ENCODE measurements around the gene CDCP1. TPM values are rescaled to one million over a fixed set of nuclear protein-coding genes. Genes with fewer than 3 reads are reported as not detected.

Gene CDCP1
- total and polyA plus RNA-seq, 2 experiments from 2014 or later = 5.4 to 8.8 TPM

DNA sequence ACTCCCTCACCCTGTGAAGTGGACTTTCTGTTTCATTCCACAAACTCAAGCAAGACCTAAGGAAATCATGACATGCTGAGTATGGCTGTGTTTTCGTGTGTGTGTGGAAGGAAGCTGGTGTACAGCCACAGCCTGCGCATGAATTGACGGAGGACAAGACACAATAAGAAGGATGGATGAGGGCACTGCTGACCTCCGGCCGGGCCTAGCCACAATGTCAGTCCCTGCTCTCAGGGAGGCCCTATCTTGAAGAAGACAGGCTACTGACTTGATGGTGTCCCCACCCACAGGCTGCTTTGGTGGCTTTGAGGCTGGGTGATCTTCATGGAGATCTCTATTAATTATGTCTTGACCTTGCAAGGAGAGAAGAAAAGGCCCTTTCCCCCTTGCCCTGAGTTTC is 39.3 kb upstream of the CDCP1 start:
- no peak overlapping the region for H3K9ac ChIP-seq
- DNase-seq = no peak
- H3K4me1 ChIP-seq (ENCODE audit: insufficient read depth) = peaks cover 16% of the 10 kb centered on the region
- H3K9me3 ChIP-seq (ENCODE audit: low read depth) = no peaks in the 10 kb centered on the region
- no peaks in the 10 kb centered on the region for H3K36me3 ChIP-seq (ENCODE audit: low read depth)
- no peak overlapping the region for H3K4me2 ChIP-seq (ENCODE audit: unreplicated experiment)
- in situ Hi-C loops (cut with MboI) = no loop called here
- H3K9me2 ChIP-seq (ENCODE audit: insufficient read depth) = no peaks in the 10 kb centered on the region; the same call in 1 of the 2 replicates
- H2AFZ ChIP-seq = no peak overlapping the region
- H3K4me3 ChIP-seq = no peak overlapping the region
- no peaks in the 10 kb centered on the region for H3K79me2 ChIP-seq (ENCODE audit: insufficient read depth)
- H3K27ac ChIP-seq = no peak overlapping the region
- no peaks in the 10 kb centered on the region for H3K27me3 ChIP-seq (replicated peaks; ENCODE audit: insufficient read depth)
- TF ChIP-seq EZH2 (IDR thresholded peaks at IDR 0.05; ENCODE audit: insufficient read depth, poor library complexity, severe bottlenecking) (no peak), EZH2phosphoT487 (IDR thresholded peaks at IDR 0.05; ENCODE audit: insufficient read depth, low read depth) (no peak)
- H4K20me1 ChIP-seq (ENCODE audit: insufficient read depth) = no peaks in the 10 kb centered on the region
- no peaks in the 10 kb centered on the region for H3F3A ChIP-seq (ENCODE audit: insufficient read depth)
- WGBS, 2 experiments (ENCODE audit: low coverage in 1 of 2, low lambda C conversion rate in 2 of 2, missing lambda C conversion rate in 2 of 2) = 91 to 95% methylated on average over 5 of the region's 5 CpGs

GRCh38 chr3:45185052-45185451 is 38.9 kb upstream of the CDCP1 start:
- no peaks in the 10 kb centered on the region for H3K36me3 ChIP-seq (ENCODE audit: low read depth)
- H3K9me3 ChIP-seq (ENCODE audit: low read depth) = no peaks in the 10 kb centered on the region
- H3K79me2 ChIP-seq (ENCODE audit: insufficient read depth) = no peaks in the 10 kb centered on the region
- no peak overlapping the region for H3K4me3 ChIP-seq
- no peak overlapping the region for H2AFZ ChIP-seq
- no peak for DNase-seq
- H3K9me2 ChIP-seq (ENCODE audit: insufficient read depth) = no peaks in the 10 kb centered on the region; the same call in 1 of the 2 replicates
- H3K27ac ChIP-seq = no peak overlapping the region
- no peak overlapping the region for H3K9ac ChIP-seq
- peaks cover 20% of the 10 kb centered on the region for H3K4me1 ChIP-seq (ENCODE audit: insufficient read depth)
- H3K27me3 ChIP-seq (replicated peaks; ENCODE audit: insufficient read depth) = no peaks in the 10 kb centered on the region
- H3F3A ChIP-seq (ENCODE audit: insufficient read depth) = no peaks in the 10 kb centered on the region
- in situ Hi-C loops (cut with MboI) = no loop called here
- no peak for TF ChIP-seq EZH2phosphoT487 (IDR thresholded peaks at IDR 0.05; ENCODE audit: insufficient read depth, low read depth)
- TF ChIP-seq EZH2 (IDR thresholded peaks at IDR 0.05; ENCODE audit: insufficient read depth, poor library complexity, severe bottlenecking) = no peak
- no peaks in the 10 kb centered on the region for H4K20me1 ChIP-seq (ENCODE audit: insufficient read depth)
- H3K4me2 ChIP-seq (ENCODE audit: unreplicated experiment) = no peak overlapping the region
- WGBS, 2 experiments (ENCODE audit: low coverage in 1 of 2, low lambda C conversion rate in 2 of 2, missing lambda C conversion rate in 2 of 2) = 93 to 98% methylated on average over 2 of the region's 2 CpGs

DNA sequence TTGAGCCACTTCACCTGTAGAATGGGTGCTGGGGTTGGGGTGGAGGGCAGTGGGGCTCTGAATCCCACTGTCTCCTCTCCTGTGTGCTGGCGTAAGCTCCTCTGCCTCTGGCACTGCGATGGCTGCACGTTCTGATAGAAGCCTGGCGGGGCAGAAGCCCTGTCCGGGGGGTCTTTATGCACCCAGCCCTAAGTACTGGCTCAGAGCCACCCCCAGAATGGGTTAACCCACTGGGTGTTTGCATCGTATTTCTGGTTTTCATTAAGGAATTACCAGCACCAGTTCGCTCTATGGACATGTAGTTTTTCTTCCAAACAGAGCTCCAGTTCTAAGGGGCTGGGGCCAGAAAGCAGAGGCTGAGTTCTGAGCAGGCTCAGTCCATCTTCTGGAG is 37.7 kb upstream of the CDCP1 start:
- Histone ChIP-seq H3K4me1 (ENCODE audit: insufficient read depth) (peaks cover 23% of the 10 kb centered on the region), H3K4me2 (ENCODE audit: unreplicated experiment) (no peak overlapping the region), H2AFZ (no peak overlapping the region), H3K9ac (no peak overlapping the region), H3F3A (ENCODE audit: insufficient read depth) (peaks cover 5% of the 10 kb centered on the region; the same call in 1 of the 2 replicates), H3K9me2 (ENCODE audit: insufficient read depth) (no peaks in the 10 kb centered on the region), H3K27me3 (replicated peaks; ENCODE audit: insufficient read depth) (no peaks in the 10 kb centered on the region), H3K4me3 (no peak overlapping the region), H3K79me2 (ENCODE audit: insufficient read depth) (no peaks in the 10 kb centered on the region), H3K27ac (no peak overlapping the region), H3K36me3 (ENCODE audit: low read depth) (no peaks in the 10 kb centered on the region), H4K20me1 (ENCODE audit: insufficient read depth) (no peaks in the 10 kb centered on the region), H3K9me3 (ENCODE audit: low read depth) (no peaks in the 10 kb centered on the region)
- TF ChIP-seq EZH2 (IDR thresholded peaks at IDR 0.05; ENCODE audit: insufficient read depth, poor library complexity, severe bottlenecking) (no peak), EZH2phosphoT487 (IDR thresholded peaks at IDR 0.05; ENCODE audit: insufficient read depth, low read depth) (no peak)
- 84% methylated on average over 7 of the region's 7 CpGs for WGBS, 2 experiments (ENCODE audit: low coverage in 1 of 2, low lambda C conversion rate in 2 of 2, missing lambda C conversion rate in 2 of 2)
- DNase-seq = no peak
- in situ Hi-C loops (cut with MboI) = no loop called here

DNA sequence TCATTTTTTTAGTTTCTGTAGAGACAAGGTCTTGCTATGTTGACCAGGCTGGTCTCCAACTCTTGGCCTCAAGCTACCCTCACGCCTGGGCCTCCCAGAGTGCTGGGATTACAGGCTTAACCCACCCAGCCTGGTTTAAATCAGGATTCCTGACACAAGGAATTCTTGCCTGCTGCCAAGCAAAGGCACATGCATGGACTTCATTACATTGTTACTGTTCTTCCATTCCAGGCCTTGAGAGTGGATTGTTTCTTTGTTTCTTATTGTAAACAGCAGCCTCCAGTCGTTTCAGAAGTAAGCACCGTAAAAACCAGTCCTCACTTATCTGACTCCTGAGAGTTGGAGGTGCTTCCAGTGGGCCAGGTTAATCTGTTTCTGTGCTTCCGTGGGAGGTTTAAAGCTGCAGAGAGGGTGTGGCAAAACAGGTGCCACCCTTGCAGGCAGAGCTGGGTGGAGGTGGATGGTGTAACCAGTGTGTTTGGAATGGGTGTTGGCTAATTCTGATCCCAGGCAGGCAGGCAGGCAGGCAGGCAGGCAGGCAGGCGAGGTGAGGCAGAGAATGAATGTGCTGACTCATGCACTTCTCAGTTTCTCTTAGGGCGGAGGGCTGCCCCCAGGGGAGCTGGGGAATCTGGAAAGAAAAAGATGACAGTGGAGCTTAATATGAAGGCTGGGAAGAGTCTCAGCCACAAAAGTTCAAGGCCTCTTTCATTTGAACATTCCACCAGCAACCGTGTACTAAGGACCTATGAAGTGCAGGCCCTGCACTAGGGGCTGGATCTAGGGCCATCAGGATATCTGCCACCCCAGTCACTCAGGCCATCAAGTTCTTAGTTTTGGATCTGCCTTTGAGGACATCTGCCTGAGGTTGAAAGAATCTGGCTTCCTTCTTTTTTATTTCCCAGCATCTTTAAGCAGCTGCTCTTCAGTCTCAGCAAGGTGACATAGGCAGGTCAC is 37.0 kb upstream of the CDCP1 start:
- H3K27me3 ChIP-seq (replicated peaks; ENCODE audit: insufficient read depth) = no peaks in the 10 kb centered on the region
- peaks cover 23% of the 10 kb centered on the region for H3K4me1 ChIP-seq (ENCODE audit: insufficient read depth)
- no peaks in the 10 kb centered on the region for H3K9me3 ChIP-seq (ENCODE audit: low read depth)
- H3K27ac ChIP-seq = no peak overlapping the region
- H2AFZ ChIP-seq = 0 out of 2 replicates have a peak overlapping the region, but pooled peaks have one; percentile 5
- H4K20me1 ChIP-seq (ENCODE audit: insufficient read depth) = no peaks in the 10 kb centered on the region
- H3K4me2 ChIP-seq (ENCODE audit: unreplicated experiment) = peak overlapping the region; percentile 38
- no peak overlapping the region for H3K4me3 ChIP-seq
- no peak overlapping the region for H3K9ac ChIP-seq
- DNase-seq = peak; percentile 75
- in situ Hi-C loops (cut with MboI) = no loop called here
- H3K79me2 ChIP-seq (ENCODE audit: insufficient read depth) = no peaks in the 10 kb centered on the region
- no peak for TF ChIP-seq EZH2 (IDR thresholded peaks at IDR 0.05; ENCODE audit: insufficient read depth, poor library complexity, severe bottlenecking)
- TF ChIP-seq EZH2phosphoT487 (IDR thresholded peaks at IDR 0.05; ENCODE audit: insufficient read depth, low read depth) = no peak
- H3F3A ChIP-seq (ENCODE audit: insufficient read depth) = peaks cover 5% of the 10 kb centered on the region; the same call in 1 of the 2 replicates
- H3K36me3 ChIP-seq (ENCODE audit: low read depth) = no peaks in the 10 kb centered on the region
- 13 to 16% methylated on average over 7 of the region's 7 CpGs for WGBS, 2 experiments (ENCODE audit: low coverage in 1 of 2, low lambda C conversion rate in 2 of 2, missing lambda C conversion rate in 2 of 2)
- H3K9me2 ChIP-seq (ENCODE audit: insufficient read depth) = no peaks in the 10 kb centered on the region

All from GM23248 (cell line).